Tibial nerve (tissue), 4 donors: ENCODE results near the gene GDI2.

Experiments
- CTCF ChIP-seq, 5 experiments: fragments of 200-600 bp in 3 of 5; fragments of 450-650 bp in 2 of 5; sonication (generic) in 3 of 5; IDR thresholded peaks; one replicate each; pipeline ENCODE4 v1.5.1; 2016 to 2019; ENCODE audit warnings: antibody characterized with exemption in 5 of 5, mild to moderate bottlenecking in 3 of 5, moderate library complexity in 2 of 5
- EP300 ChIP-seq, 2 donors: sonication (generic); formaldehyde crosslinking; IDR thresholded peaks; one replicate each; pipeline ENCODE4 v1.6.1; 2017; ENCODE audit warnings: antibody characterized with exemption in 2 of 2, mild to moderate bottlenecking in 1 of 2

- no peak for TF ChIP-seq CTCF (IDR thresholded peaks at IDR 0.05)
- TF ChIP-seq EP300 (IDR thresholded peaks at IDR 0.05) = no peak
Measured at GRCh38 chr10:5816170-5816569, 2.9 kb upstream of the GDI2 start.
